22Rv1 (cell line): ENCODE results near the gene KCNV2.

Source experiments
- H3K27ac ChIP-seq: fragments of 450-650 bp; 2 replicates; pipeline ENCODE4 v1.5.1; 2017
- CTCF ChIP-seq: fragments of 450-650 bp; IDR thresholded peaks from 2 replicates; pipeline ENCODE4 v1.5.1; 2017; ENCODE audit warnings: mild to moderate bottlenecking
- ZFX ChIP-seq: fragments of 450-650 bp; IDR thresholded peaks from 2 replicates; pipeline ENCODE4 v1.6.1; 2017; ENCODE audit warnings: antibody characterized with exemption, borderline replicate concordance

The KCNV2 gene

GRCh38 chr9:2681981-2682380 is 35.3 kb upstream of the KCNV2 start:
- no peak for TF ChIP-seq CTCF
- no peak for TF ChIP-seq ZFX
- H3K27ac ChIP-seq, result no peak overlapping the region

- no peak overlapping the region for H3K27ac ChIP-seq
- TF ChIP-seq ZFX (no peak), CTCF (no peak)
Measured at GRCh38 chr9:2686911-2687310, 30.4 kb upstream of the KCNV2 start.

- H3K27ac ChIP-seq, result no peak overlapping the region
- TF ChIP-seq CTCF (no peak), ZFX (no peak)
Measured at GRCh38 chr9:2688636-2689035, 28.7 kb upstream of the KCNV2 start.

- no peak overlapping the region for H3K27ac ChIP-seq
- no peak for TF ChIP-seq ZFX
- TF ChIP-seq CTCF, result no peak
Measured at GRCh38 chr9:2691212-2691611, 26.1 kb upstream of the KCNV2 start.

GRCh38 chr9:2691626-2692025 is 25.7 kb upstream of the KCNV2 start:
- H3K27ac ChIP-seq, result no peak overlapping the region
- TF ChIP-seq CTCF (no peak), ZFX (no peak)

GRCh38 chr9:2693056-2693455 is 24.3 kb upstream of the KCNV2 start:
- TF ChIP-seq CTCF (no peak), ZFX (no peak)
- H3K27ac ChIP-seq, result no peak overlapping the region

- TF ChIP-seq ZFX (no peak), CTCF (no peak)
- no peak overlapping the region for H3K27ac ChIP-seq
Measured at GRCh38 chr9:2697492-2697891, 19.8 kb upstream of the KCNV2 start.
